MM.1S (cell line): Measurements from ENCODE around the gene CHST9.

Experiments used
- CTCF ChIP-seq: fragments of 300-600 bp; sonication (generic); IDR thresholded peaks from 2 replicates; pipeline ENCODE4 v1.5.1; 2016; ENCODE audit warnings: antibody characterized with exemption, low read length, mixed read lengths
- EZH2 ChIP-seq: fragments of 300-600 bp; sonication (generic); optimal IDR thresholded peaks from 2 replicates; pipeline ENCODE3; 2017; ENCODE audit warnings: low read depth, mild to moderate bottlenecking, antibody characterized with exemption, low read length, mixed read lengths

GRCh38 chr18:26941584-26941983 lies 243.5 kb downstream of the CHST9 start:
- TF ChIP-seq CTCF (no peak), EZH2 (no peak)
